Brain microvascular endothelial cell (primary cell): ENCODE measurements around the gene ARMC9.
A peak's percentile ranks its signal among the peaks of the same experiment; 100 is the strongest.

Experiments
- DNase-seq: peaks from one replicate; pipeline ENCODE4 v3.0.0-alpha.2; 2020
- H3K27ac ChIP-seq: fragments of 250-450 bp; sonication (Bioruptor Pico); 2 replicates; pipeline ENCODE4 v1.5.1; 2020; ENCODE audit warnings: mild to moderate bottlenecking, moderate library complexity
- H3K27me3 ChIP-seq: fragments of 250-450 bp; sonication (Bioruptor Pico); replicated peaks from 2 replicates; pipeline ENCODE4 v1.5.1; 2020; ENCODE audit warnings: mild to moderate bottlenecking
- H3K36me3 ChIP-seq: fragments of 250-450 bp; sonication (Bioruptor Pico); replicated peaks from 2 replicates; pipeline ENCODE4 v1.5.1; 2020; ENCODE audit warnings: mild to moderate bottlenecking
- H3K4me3 ChIP-seq: 2 replicates; pipeline ENCODE4 v1.5.1; 2011; ENCODE audit warnings: low read depth, mild to moderate bottlenecking, control low read depth, low read length, moderate library complexity
- CTCF ChIP-seq: IDR thresholded peaks from 2 replicates; pipeline ENCODE4 v1.5.1; 2011; ENCODE audit warnings: low read depth, mild to moderate bottlenecking, moderate library complexity, low read length, control low read depth, inconsistent platforms; ENCODE audit errors: missing control alignments
- in situ Hi-C: cut with HindIII; loops from 2 replicates; pipeline ENCODE4 v1.10.0; 2017; ENCODE audit warnings: low sequenced_read_pairs, low pct_ligation_motif_present

Gene ARMC9

GRCh38 chr2:231185886-231186285 is 12.5 kb upstream of the ARMC9 start:
- no peak overlapping the region for H3K27ac ChIP-seq
- TF ChIP-seq CTCF: no peak
- H3K4me3 ChIP-seq: no peak overlapping the region
- in situ Hi-C loops: no loop called here
- H3K36me3 ChIP-seq: no peaks in the 10 kb centered on the region
- DNase-seq: no peak
- H3K27me3 ChIP-seq: no peaks in the 10 kb centered on the region

- no peak for TF ChIP-seq CTCF
- Histone ChIP-seq H3K36me3 (no peaks in the 10 kb centered on the region), H3K4me3 (no peak overlapping the region), H3K27me3 (no peaks in the 10 kb centered on the region), H3K27ac (no peak overlapping the region)
- in situ Hi-C loops: no loop called here
- DNase-seq: no peak
These were observed 12.1 kb upstream of the ARMC9 start for GRCh38 chr2:231186325-231186724.

GRCh38 chr2:231187736-231188505 is 10.5 kb upstream of the ARMC9 start:
- H3K4me3 ChIP-seq: no peak overlapping the region
- no peak for TF ChIP-seq CTCF
- no peaks in the 10 kb centered on the region for H3K27me3 ChIP-seq
- no peaks in the 10 kb centered on the region for H3K36me3 ChIP-seq
- peak; percentile 66 for DNase-seq
- in situ Hi-C loops: no loop called here
- H3K27ac ChIP-seq: peak overlapping the region; percentile 52

GRCh38 chr2:231188506-231189170 is 9.8 kb upstream of the ARMC9 start:
- Histone ChIP-seq H3K27ac (no peak overlapping the region), H3K4me3 (no peak overlapping the region), H3K36me3 (no peaks in the 10 kb centered on the region), H3K27me3 (no peaks in the 10 kb centered on the region)
- no peak for DNase-seq
- in situ Hi-C loops: no loop called here
- TF ChIP-seq CTCF: no peak

- Histone ChIP-seq H3K27ac (no peak overlapping the region), H3K4me3 (no peak overlapping the region), H3K36me3 (no peaks in the 10 kb centered on the region), H3K27me3 (no peaks in the 10 kb centered on the region)
- no peak for DNase-seq
- in situ Hi-C loops: no loop called here
- no peak for TF ChIP-seq CTCF
These were observed 9.3 kb upstream of the ARMC9 start for GRCh38 chr2:231189171-231189530.
